GM18511 (cell line): Measurements from ENCODE around the gene RALGAPA2.

Experiments used
- ATAC-seq: cut with Tn5 transposase; IDR thresholded peaks from one replicate; pipeline ENCODE4 v1.9.1; 2021; ENCODE audit warnings: mild to moderate bottlenecking, moderate library complexity; ENCODE audit not compliant: unreplicated experiment

RALGAPA2 gene

DNA sequence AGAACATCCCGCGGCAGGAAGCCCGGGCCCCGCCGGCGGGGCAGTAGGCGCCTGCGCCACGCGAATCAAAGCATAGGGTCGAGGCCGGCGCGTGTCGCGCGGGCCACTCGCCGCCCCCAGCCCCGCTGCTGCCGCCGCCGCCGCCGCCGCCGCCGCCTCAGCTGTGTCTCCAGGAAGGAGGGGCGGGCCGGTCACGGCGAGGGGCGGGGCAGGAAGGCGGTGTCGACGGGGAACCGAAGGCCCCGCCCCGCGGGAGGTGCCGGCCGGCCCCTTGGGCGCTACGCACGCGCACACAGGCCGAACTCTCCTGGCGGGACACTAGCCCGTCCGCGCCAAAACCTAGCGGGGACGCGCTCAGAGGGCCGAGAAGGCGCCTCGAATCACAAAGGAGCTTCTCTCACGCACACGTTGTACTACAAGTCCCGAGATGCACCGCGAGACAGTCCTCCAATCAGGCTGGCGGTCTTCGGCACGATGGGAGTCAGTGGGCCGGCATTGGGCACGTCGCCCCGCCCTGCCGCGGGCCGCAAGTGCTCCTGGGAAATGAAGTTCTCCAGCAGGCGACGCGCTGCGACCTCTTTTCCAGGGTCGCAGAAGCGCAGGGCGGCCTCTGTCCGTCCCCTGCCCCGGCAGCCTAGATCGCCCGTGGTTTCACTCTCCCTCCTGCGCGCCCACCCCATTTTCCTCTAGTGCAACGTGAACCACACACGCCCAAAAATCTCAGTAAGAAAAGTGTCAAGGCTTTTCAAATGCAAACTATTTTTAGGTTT lies at the start of gene RALGAPA2:
Gene RALGAPA2, minus strand, starts transcription at position 171 of the 770 bp plus-strand sequence. Its CDS starts 164 bp downstream, at position 7.
- peak; percentile 94 for ATAC-seq

DNA sequence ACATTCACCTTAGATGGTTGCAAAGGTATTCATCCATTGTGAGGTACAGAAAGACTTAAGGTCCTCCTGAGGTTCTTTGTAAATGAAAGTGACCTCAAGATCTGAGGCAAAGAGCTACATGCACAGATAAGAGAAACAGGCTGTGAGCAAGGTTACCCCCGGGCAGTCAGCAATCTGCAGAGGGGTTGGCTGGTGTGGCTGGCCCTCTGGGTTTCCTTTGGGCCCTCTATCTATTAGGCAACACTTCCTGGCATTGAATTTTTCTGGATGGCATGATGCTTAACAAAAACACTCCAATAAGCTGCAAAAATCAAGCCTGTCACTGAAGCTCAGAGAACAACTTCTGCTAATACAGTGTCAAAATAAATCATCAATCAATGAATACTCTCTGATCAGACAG lies 48.9 kb upstream of the RALGAPA2 start:
- no peak for ATAC-seq

DNA sequence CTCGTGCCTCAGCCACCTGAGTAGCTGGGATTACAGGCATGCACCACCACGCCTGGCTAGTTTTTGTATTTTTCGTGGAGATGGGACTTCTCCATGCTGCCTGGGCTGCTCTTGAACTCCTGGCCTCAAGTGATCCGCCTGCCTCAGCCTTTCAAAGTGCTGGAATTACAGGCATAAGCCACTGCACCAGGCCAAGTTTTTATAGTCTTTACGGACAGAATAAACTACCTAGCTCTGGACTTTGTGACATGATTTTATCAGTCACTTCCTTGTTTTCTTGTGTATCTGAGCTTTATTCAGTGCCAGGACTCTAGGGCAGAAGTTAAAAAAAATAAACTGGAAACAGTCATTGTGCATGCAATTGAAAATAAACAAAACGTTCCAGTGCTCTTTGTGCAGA lies 46.7 kb upstream of the RALGAPA2 start:
- no peak for ATAC-seq

DNA sequence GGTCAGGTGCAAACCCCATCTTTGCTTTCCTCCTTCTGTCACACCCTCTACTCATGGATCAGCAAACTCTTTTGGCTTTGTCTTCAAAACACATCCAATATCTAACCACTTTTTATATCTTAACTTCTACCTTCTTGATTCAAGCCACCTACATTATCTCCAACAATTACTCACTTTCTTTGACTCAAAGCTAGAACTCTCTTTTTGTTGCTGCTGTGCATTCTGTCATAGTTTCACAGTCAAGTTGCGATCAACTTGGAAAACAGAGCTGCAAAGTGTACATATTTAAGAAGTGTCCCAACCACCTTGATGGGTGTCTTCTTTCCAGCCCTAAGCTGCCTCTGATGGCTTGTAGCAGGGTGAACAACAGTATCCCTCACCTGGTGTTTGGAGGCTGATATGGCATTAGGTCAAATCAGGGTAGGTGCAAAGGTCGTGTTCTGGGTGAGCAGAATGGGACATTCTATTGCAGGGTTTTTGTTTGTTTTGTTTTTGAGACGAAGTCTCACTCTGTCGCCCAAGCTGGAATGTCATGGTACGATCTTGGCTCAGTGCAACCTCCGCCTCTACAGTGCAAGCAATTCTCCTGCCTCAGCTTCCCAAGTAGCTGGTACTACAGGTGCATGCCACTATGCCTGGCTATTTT lies 43.4 kb upstream of the RALGAPA2 start:
- no peak for ATAC-seq

DNA sequence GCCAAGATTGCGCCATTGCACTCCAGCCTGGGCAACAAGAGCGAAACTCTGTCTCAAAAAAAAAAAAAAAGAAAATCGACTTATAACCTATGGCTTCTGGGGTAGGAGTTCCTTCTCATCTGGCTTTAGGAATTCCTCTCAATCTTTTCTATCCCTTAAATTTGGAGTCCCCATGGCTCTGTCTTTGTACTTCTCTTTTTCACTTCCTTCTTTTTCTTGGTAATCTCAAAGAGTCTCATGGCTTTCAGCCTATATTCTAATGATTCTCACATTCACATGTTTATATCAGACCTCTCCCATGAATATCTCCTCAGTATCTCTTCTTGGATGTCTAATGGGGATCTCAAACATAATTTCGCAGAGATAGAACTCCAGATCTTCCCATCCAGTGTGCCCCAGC lies 42.8 kb upstream of the RALGAPA2 start:
- ATAC-seq, result no peak

DNA sequence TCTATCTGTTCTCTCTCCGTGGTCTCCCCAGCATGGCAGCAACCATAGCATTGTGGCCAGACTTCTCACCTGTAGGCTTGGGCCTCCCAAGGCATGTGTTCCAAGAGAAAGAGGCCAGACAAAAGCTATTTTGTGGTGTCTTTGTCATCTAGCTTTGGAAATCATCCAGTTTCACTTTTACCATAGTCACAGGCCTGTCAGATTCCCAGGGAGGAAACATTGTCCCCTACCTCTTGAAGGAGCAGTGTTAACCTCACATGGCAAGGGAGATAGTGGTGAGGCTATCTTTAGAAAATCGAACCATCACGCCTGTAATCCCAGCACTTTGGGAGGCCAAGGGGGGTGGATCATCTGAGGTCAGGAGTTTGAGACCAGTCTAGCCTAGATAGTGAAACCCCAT lies 42.3 kb upstream of the RALGAPA2 start:
- no peak for ATAC-seq

DNA sequence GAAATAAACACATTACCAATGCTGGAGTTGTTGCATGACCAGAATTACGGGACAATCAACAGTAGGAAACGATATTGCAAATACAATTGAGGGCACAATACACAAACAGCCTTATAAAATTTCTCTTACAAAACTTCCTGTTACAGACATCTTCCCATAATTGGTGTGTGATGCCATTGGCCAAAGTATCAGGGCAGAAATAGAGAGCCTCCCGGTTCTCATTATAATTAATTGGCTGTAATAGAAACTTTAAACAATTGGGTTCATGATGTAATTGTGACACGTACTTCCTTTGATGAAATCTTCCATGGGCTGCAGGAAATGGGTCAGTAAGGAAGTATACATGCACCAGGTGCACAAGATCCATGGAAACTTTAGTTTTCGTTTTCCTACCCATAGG lies 40.3 kb upstream of the RALGAPA2 start:
- no peak for ATAC-seq

DNA sequence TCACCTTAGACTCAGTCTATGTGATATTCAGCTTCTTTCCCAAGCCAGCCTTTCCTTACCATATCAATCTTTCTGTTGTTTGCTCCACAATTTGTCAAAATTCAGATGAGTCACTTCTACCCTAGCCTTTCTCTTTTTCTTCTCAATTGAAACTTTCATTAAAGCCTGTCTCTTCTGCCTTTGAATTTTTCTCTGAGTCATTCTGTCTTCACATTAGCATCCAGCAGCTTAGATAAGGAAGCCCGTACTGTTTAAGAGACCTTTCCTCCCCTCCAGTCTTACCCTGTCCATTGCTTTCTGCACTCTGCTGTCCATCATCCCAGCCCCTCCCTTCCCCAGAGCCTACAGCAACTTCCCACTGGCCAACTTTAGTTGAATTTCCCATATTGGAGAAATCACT lies 34.9 kb upstream of the RALGAPA2 start:
- ATAC-seq, result no peak

DNA sequence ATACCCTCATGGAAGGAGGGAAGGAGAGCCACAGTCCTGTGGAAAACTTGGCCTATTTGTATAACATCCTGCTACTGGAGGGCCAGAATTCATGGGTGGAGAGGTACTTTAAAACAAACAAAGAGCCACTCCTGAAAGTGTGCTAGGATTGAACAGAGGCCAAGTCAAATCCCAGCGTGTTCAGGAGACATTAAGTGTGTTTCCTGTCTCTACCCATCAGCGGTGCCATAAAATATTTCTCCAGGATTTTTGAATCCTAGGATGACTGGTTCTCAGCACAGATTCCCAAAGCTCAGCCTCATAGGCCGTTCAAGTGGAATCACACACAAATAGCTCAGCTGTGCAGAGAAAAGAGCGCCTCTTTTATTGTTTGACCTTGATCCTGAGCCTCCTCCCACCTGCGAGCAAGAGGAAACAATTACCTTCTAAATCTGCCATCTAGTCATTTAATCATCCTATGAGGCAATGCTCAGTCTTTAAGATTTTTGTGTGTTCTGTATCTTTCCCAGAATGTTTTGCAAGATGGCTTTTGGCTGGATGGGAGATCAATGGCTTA lies 31.8 kb upstream of the RALGAPA2 start:
- ATAC-seq, result no peak

DNA sequence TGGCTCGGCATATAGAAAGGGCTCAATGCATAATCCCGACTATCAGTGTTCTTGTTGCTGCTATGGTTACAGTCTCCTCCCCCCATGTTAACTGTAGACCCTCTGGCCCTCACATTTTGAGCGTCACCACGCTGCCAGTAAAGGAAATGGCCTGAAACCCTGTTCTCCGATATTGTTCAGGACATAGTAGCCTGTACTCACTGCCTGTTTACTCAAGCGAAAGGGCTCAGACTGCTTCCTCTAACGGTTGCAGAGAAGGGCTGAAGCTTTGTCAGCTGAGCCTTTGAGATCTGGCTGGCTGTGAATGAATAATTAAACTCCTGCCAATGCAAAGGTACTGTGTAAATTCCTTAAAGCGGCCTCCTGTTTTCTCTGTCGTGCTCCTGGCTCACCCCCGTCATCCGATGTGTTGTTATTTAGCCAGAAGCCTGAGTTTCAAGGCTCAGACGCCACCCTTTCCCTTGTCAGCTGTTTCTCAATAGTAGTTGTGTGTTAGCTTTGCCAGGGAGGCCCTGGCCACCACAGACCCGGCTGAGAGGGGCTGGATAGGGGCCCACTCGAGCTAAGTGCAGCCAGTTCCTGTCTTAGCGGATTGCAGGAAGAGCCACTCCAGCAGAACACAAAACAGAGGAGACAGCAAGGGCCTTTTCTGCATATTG lies 31.2 kb upstream of the RALGAPA2 start:
- peak; percentile 92 for ATAC-seq

DNA sequence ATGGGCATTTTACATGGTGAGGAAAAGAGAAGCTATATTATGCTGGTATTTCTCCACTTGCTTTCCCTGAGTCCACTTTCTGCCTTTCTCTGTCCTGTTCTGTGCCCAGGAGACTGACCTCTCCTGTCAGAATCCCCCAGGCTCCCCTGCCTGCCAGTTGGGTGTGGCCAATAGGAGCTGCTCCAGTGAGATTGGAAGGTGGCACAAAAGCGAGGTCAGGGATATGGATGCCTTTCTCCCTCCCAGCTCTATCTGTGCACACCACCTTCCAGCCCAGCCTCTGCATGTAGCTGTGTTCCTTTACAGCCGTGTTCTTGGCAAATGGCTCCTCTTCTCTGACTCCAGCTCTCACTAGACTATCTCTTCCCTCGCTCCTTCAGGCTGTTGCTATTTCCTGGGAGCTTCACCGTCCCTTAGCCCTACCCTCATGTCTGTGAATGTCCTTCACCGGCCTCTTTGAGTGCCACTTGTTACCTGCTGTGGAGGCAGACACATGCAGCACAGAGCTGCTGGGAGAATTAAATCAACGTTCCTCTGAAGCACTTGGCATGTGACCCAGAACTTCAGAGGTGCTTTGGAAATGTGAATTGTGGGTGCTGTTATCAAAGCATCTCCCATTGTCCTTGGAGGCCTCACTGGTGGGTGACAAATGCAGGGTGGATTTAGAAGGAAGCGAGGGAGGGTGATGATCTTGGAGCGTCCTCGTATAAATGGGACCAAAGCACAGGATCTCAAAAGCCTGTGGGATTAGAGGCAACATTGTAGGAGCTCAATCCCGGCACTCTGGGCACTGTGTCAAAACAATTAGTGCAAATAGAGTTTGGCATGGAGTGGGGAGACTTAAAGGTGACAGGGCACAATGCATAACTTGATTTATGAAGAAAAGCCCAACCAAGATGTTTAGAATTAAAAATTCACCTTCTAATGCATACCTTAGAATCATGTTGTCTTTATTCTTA lies 28.9 kb upstream of the RALGAPA2 start:
- no peak for ATAC-seq

DNA sequence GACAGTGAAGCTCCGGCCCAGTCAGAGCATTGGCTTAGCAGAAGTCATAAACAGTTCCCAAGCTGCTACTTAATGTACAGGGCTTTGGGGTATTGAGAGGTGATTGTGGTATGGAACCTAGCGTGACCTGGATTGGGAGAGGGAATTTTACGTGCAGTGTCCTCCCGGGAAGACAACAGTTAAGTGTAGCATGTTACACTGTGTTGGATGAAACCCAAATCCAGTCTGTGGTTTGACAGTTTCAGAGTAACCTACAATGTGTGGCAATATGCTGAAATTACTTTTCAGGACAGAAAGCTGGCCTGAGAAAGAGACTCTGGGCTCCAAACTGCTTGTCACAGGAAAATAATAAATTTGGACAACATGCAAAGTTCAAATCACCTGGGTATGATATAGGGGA lies 28.1 kb upstream of the RALGAPA2 start:
- ATAC-seq, result no peak

DNA sequence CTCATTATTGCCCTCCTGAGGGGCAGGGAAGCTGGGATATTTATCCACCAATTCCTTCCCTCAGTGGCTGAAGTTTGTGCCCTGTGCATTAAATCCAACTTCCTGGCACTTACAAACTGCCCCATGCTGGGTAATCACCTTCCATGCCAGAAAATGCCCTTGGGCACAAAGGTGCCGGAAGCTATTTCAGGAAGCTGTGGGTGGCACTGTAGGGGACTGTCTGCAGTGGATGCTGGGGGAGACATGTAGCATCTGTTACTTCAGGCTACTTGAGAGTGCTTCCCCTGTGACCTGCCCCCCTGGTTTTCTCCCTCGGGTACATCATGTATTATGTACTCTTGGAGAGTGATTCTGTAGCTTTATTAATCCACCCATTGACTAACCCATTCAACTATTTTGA lies 24.7 kb upstream of the RALGAPA2 start:
- no peak for ATAC-seq

DNA sequence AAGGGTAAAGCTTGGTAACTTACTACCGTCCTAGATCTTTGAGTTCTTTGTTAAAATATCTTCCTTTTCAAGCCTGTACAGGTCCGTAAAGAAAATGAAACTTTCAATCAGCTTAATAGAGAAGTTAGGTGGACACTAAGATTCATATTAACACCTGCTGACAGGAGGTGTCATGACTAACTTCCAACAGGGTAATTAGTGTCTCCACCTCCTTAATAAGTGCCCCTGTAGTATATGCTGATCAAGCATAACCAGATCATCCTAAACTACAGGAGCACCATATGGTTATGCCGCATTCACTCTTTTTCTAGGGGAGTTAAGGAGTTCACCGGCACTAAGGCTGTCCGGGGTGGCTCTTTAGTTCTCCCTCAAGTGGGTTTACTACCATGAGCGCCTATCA lies 23.9 kb upstream of the RALGAPA2 start:
- ATAC-seq, result no peak

DNA sequence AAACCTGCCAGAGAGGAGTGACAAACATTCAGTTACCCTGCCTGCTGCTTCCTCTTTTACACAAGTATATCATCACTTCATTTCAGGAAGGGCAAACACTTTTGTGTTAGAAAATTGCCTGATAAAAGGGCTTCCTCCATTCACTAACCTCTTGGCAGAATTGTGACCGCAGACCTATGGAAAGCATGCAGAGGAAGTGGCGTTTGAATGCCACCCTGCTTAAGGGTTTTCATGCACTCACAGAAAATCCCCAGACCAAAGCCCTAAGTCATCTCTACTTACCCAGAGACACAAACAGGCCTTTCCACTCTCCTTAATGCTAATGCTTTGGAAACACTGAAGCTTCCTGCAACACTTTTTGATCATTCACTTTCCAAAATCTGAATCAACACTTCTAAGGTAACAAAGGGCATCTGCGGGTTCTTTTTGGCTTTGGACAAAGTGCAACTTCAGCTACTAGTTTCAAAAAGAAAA lies 22.1 kb upstream of the RALGAPA2 start:
- ATAC-seq, result peak; percentile 57

DNA sequence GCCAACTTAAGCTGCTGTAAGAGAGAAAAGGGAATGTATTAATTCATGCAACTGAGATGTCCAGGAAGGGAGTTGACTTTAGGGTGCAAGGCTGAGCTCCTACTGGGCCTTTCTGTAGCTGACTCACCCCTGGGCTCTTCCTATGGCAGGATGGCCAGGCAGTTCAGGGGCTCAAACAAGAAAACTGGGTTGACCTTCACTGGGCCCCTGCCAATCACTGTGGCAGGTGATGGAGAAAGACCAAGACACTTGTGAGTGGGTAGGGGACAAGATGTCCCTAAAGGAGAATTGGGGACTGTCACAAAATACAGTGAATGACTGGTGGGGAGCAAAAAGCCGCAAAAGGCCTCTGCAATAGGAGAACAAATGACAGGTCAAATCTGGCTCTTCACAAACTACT lies 21.5 kb upstream of the RALGAPA2 start:
- ATAC-seq, result no peak

DNA sequence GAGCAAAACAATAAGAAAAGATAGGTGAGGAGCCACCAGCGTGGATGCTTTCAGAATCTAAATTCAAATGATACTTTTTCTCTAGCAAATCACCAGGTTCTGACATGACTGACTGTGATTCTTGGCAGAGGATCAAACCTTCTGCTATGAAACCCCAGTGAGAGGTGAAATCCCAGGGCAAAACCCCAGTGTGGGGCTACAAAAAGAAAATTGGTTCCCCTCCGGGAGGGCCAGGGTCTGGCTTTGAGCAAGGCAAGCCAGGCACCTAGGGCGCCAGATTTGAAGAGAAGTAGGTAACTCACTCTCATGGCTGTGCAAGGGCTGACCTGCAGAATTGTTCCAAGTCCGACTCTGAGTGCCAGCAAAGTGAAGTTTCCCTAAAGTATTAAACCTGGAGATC lies 20.2 kb upstream of the RALGAPA2 start:
- ATAC-seq, result no peak

DNA sequence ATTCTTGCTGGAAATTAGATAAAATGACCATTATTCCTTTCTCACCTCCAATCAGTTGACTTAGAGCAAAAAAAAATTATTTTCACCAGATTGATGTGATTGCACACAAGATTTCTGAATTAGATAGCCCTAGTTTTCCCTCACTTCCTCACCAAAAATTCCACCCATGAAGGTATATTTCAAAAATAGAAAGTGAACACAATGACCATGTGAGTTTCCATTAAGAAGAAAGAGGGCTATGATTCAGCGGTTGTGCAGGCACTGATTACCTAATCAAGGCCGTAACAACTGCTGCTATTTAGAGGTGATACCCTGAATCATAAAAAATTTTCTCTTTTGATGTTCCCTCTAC lies 19.5 kb upstream of the RALGAPA2 start:
- no peak for ATAC-seq

DNA sequence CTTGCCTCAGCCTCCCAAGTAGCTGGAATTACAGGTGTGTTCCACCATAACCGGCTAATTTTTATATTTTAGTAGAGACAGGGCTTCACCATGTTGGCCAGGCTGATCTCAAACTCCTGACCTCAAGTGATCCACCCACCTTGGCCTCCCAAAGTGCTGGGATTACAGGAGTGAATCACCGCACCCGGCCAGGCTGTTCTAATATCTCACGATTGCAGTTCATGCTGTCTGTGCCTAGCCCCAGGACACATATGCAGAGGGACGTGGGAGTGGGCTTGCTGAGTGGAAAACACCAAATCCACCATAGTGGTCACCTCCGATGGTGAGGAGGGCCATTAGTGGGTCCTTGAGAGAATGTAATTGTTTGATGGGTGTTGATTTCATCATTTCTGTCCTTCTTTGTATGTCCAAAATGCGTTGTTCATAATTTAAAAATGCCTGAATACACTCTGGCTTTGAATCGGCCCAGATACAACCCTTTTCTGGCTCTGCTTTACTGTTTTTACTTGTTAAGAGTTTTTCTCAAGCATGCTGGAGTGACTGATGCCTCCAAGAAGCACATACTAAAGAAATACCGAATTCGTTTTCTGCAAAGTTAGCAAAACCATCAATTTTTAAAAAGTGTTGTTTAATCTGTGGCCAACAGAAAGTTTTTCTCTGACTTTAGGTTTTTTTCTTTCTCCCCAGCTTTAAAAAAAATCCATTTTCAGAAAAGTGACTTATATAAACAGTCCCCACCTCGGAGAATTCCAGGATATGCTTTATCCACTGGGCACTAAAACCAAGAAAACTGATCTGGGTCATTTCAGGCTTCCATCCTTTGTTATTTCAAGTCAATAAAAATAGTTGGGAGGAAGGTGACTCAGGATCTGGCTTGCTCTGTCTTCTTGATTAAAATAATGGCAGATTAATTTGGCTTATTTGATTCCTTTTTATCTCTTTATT lies 18.8 kb upstream of the RALGAPA2 start:
- no peak for ATAC-seq

DNA sequence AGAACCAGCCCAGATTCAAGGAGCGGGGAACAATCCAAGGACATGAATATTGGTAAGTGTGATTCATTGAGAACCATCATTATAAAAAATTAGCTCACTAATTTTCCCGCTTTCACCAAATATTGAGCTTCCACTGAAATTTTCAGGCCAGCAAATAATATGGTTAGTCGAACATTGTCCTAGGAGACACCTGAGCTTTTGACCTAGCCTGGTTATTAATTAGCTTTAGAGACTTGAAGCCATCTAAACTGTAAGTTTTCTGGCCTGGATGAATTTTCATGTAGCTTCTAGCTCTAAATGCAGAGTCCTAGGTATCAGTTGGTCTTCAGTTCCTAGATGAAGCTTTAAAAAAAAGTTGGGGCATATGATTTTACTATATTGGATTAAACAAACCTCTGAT lies 17.1 kb upstream of the RALGAPA2 start:
- ATAC-seq, result no peak
